Endometrial microvascular endothelial cells (primary cell): Measurements from ENCODE around the gene PLB1. TPM values are rescaled to one million over a fixed set of nuclear protein-coding genes. Genes with fewer than 3 reads are reported as not detected.

ENCODE experiments used
- in situ Hi-C: cut with HindIII; loops from 2 replicates; pipeline ENCODE4 v1.10.0; 2017; ENCODE audit warnings: low sequenced_read_pairs, low pct_unique_long_range_greater_than_20kb; ENCODE audit errors: inconsistent ontology term
- total RNA-seq: library from RNA; depleted of rRNA; stranded (reverse); fragments of >200 nt; gene quantifications from one replicate; pipeline ENCODE4 v1.2.3, GENCODE V29; 2015; ENCODE audit errors: inconsistent ontology term

PLB1 gene
- total RNA-seq, 1 donor from 2014 or later = 8.9 TPM

DNA sequence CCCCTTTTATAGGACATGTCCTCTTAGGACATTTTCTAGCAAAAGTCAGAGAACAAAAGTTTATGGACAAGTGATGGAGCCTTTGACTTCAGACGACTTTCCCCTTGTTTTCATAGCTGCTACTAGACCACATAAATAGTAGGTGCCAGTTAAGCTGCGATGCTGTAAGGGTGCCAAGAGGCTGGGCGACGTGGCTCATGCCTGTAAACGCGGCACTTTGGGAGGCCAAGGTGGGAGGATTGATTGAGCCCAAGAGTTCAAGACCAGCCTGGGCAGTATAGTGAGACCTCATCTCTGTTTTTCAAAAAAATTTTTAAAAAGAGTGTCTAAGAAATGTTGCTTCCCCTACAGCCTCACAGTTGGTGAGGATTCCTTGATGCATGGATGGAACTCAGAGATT lies 2.2 kb upstream of the PLB1 start:
- in situ Hi-C loops = no loop called here

DNA sequence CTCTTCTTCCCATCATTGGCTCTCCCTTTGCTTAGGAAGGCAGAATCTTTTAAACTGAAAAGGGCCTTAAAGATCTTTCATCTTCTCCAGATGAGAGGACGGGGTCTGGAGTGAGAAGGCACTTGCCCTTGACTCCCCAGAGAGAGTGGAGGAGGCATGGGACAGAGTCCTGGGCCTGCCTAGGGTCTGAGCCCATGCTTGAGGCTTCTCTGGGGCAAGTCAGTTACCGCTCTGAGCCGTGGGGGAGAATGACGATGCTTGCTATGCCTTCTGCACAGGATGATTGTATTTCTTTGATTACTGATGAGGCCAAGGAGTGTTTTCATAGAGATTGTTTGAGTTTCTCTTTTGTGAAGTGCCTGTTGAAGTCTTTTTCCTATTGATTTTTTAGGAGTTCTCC lies 921 bp downstream of the PLB1 start:
- in situ Hi-C loops = no loop called here

GRCh38 chr2:28497206-28497605 lies 1.3 kb downstream of the PLB1 start:
- in situ Hi-C loops = no loop called here

GRCh38 chr2:28499282-28499681 lies 3.4 kb downstream of the PLB1 start:
- in situ Hi-C loops = no loop called here

GRCh38 chr2:28505361-28505760 lies 9.5 kb downstream of the PLB1 start:
- in situ Hi-C loops = no loop called here

- in situ Hi-C loops = no loop called here
These were observed 10.5 kb downstream of the PLB1 start for GRCh38 chr2:28506112-28506910.

DNA sequence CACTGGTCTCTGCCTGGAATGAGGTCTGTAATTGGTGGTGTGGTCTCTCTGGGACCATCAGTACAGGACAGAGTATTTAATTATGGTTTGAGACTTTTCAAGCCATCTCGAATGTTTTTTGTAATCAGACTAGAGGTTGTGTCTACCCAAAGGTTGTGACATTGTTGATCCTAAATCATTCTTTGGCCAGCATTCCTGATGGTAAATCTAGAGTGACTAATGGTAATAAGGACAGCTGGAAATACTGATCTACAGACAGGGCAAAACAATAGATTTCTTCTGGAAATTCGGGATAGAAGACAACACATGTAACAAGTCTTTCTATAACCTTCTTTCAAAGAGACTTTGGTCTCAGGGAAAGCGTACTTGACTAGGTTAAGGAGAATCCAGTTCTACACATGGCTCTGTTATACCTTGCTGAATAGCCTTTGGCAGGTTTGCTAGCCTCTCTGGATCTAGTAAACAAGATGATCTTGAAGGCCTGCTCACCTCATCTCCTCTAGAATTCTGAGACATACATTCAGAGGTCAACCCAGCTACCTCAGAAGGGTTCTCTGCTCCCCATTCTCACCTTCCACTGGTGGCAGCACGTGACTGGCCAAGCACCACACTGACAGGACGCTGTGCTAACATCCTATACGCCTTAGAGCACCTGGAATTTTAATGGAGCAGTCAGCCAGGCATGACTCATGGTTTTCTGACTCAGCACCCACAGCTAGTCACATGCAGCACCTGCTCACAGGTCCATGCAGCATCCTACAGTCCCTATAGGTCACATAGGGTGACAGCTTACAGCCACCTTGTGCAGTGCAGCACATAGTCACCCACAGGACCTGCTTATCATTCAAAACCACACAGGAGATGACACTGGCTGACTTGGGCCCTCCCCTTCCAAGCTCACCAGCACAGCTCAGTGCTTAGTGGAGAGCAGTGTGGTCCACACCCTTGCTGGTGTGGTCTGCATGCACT lies 12.2 kb downstream of the PLB1 start:
- in situ Hi-C loops = no loop called here

- in situ Hi-C loops = no loop called here
These were observed 13.5 kb downstream of the PLB1 start for GRCh38 chr2:28509361-28509760.

GRCh38 chr2:28510184-28510583 lies 14.3 kb downstream of the PLB1 start:
- in situ Hi-C loops = no loop called here

GRCh38 chr2:28511871-28512606 lies 16.2 kb downstream of the PLB1 start:
- in situ Hi-C loops = no loop called here

DNA sequence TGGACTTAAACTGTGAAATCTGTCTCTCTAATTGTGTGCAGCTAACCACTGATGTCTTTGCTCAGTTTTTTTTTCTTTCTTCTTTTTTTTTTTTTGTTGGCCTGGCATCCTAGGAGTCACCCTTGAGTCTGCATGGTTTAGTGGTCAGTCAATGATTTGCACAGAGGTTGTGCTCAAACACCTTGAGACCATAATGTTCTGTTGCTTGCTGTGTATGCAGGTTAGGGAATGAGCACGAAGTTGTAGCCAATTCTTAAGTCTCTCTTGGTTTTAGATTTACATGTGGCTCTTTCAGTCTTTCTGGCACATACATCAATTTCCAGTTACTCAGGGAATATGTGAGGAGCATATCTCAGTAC lies 16.7 kb downstream of the PLB1 start:
- in situ Hi-C loops = no loop called here

- in situ Hi-C loops = no loop called here
These were observed 17.2 kb downstream of the PLB1 start for GRCh38 chr2:28513097-28513496.

- in situ Hi-C loops = no loop called here
These were observed 19.4 kb downstream of the PLB1 start for GRCh38 chr2:28515176-28515751.

GRCh38 chr2:28516430-28516829 lies 20.6 kb downstream of the PLB1 start:
- in situ Hi-C loops = no loop called here

- in situ Hi-C loops = no loop called here
These were observed 21.1 kb downstream of the PLB1 start for GRCh38 chr2:28516950-28517349.

GRCh38 chr2:28521663-28522062 lies 25.8 kb downstream of the PLB1 start:
- in situ Hi-C loops = no loop called here

DNA sequence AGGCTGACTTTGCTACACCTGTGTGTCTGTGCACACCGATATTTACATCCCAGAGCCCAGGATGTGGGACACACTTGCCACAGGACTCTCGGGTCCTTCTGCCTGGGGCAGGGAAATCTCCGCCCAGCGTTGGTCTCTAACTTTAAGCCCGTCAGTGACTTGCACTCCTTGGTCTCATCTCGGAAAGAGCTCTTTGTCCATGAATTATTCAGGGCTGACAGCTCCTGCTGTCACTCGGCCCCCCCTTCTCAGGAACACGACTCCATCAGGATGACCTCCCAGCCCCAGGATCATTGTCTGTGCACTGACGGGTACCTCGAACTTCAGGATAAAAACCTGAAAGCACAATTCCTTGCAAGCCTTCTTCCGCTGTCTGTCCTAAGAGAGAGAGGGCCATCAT lies 26.6 kb downstream of the PLB1 start:
- in situ Hi-C loops = no loop called here

- in situ Hi-C loops = no loop called here
These were observed 28.0 kb downstream of the PLB1 start for GRCh38 chr2:28523902-28524301.

- in situ Hi-C loops = no loop called here
These were observed 29.6 kb downstream of the PLB1 start for GRCh38 chr2:28525481-28525880.
